NCI-H146 treated with DMSO at 0.1 percent for 48 hours (cell line): ENCODE measurements around the gene DCDC2B.
"Not testable (repeated sequence)": the region's sequence is repeated elsewhere in the genome, so short reads cannot be mapped to it uniquely, and the experiment has no call there.

Experiments
- DNase-seq: peaks from one replicate; lab custom pipeline; 2025; ENCODE audit not compliant: unreplicated experiment; lab: John Stamatoyannopoulos, UW

DCDC2B gene

DNA sequence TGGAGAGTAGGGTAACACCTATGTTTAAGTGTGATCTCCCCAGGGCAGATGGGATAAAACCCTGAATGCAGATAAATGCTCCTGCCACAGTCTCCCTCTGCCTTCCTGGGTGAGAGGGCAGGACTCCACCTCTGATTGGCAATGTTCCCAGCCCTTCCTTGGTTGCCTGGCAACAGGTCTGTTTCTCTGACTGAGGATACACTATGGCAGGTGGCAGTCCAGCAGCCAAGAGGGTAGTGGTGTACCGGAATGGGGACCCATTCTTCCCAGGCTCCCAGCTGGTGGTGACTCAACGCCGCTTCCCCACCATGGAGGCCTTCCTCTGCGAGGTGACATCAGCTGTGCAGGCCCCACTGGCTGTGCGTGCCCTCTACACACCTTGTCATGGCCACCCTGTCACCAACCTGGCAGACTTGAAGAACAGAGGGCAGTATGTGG, at the start of gene DCDC2B:
Gene DCDC2B, plus strand, starts transcription at position 199 of the 438 bp plus-strand sequence. Its CDS starts 5 bp downstream, at position 204.
- DNase-seq, result peak; percentile 27

GRCh38 chr1:32159189-32159588, 49.7 kb upstream of the DCDC2B start:
- no peak for DNase-seq

DNA sequence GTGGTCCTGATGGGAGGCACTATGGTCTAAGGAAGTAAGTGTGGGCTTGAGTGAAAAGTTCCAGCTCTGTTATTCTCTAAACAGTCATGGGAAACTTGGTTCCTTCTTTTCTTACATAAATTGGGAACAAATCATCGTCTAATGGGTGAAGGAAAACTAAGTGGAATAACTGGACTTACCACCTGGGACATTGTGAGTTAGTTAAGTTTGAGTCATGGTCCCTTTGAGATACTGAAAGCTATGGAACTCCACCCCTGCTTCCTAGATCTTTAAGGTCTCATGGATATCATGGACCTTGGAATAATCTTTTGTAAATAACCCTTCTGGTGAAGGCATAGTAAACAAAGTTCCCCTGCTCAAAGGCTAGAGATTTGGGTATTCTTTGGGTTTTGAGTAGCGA, 45.5 kb upstream of the DCDC2B start:
- DNase-seq, result no peak

DNA sequence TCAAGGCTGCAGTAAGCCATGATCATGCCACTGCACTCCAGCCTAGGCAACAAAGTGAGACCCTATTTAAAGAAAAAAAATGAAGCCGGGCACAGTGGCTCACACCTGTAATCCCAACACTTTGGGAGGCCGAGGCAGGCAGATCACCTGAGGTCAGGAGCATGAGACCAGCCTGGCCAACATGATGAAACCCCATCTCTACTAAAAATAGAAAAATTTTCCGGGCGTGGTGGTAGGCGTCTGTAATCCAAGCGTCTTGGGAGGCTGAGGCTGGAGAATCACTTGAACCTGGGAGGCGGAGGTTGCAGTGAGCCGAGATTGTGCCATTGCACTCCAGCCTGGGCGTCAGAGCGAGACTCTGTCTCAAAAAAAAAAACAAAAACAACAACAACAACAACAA, 43.3 kb upstream of the DCDC2B start:
- DNase-seq, result not testable (repeated sequence)

DNA sequence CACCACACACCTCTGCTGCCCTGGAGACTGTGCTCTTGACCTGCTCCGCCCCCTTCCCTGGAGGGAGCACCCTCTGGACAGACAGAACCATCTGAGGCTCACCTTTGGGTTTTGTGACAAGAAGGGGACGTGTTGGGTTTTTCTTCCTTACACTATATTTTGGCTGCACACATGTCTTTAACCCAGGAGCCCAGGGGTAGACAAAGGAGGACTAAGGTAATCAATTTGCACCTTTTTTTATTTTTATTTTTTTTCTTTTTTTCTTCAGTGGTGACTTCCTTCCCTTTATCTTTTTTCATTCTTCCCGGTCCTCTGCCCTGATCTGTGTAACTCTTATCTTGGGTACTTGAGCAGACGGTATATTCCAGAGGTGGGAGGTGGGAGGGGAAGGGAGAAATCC, 37.9 kb upstream of the DCDC2B start:
- DNase-seq, result no peak

- no peak for DNase-seq
Measured at GRCh38 chr1:32172621-32173245, 36.2 kb upstream of the DCDC2B start.

DNA sequence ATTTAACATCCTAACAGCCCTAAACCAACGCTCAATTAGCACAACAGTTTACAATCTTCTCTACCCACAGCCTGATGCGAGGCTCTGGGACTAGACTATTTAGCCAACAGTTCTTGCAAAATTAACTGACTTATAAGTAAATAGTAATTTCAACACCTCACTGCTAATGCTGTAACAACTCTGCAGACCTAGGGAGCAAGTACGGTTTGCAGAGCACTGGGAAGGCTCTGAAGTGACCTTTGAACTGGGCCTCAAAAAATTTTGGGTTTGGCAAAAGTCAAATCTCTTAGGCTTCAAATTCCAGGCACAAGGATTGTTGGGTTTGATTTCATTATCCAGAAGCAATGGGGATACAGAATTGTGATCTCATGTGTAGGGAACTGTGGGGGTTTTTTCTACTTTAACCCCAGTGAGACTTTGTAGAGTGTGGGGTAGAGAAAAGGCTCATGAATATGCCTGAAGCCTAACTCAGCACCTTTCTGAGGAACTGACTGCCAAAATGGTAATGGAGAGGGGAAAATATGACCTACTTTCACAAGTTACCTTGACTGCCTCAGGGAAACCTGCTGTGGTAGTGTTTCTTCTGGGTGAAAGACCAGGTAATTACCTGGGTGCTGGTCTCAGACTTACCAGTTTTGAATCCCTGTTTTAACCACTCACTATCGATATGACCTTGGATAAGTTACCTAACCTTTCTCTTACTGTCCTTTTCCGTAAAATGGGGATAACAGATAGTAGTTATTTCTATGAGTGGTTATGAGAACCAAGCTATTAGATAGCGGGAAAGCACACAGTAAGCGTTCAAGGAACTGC, 30.3 kb upstream of the DCDC2B start:
- DNase-seq, result no peak

DNA sequence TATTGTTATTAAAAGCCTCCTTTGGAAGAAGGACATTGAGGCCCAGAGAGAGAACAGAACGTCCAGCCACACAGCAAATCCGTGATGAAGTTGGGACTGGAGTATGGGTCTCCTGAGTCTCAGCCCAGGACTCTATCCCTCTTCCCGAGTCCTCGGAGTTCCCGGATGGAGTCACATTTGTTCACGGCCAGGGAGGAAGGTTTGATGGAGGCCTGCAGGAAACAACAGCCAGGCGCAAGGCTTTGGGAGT, 29.8 kb upstream of the DCDC2B start:
- DNase-seq, result no peak

GRCh38 chr1:32179443-32180185, 29.3 kb upstream of the DCDC2B start, which contains the start of gene TXLNA:
TXLNA (plus strand) TSS chr1:32179675; CDS start chr1:32180346, 671 bp downstream.
- peak; percentile 80 for DNase-seq

DNA sequence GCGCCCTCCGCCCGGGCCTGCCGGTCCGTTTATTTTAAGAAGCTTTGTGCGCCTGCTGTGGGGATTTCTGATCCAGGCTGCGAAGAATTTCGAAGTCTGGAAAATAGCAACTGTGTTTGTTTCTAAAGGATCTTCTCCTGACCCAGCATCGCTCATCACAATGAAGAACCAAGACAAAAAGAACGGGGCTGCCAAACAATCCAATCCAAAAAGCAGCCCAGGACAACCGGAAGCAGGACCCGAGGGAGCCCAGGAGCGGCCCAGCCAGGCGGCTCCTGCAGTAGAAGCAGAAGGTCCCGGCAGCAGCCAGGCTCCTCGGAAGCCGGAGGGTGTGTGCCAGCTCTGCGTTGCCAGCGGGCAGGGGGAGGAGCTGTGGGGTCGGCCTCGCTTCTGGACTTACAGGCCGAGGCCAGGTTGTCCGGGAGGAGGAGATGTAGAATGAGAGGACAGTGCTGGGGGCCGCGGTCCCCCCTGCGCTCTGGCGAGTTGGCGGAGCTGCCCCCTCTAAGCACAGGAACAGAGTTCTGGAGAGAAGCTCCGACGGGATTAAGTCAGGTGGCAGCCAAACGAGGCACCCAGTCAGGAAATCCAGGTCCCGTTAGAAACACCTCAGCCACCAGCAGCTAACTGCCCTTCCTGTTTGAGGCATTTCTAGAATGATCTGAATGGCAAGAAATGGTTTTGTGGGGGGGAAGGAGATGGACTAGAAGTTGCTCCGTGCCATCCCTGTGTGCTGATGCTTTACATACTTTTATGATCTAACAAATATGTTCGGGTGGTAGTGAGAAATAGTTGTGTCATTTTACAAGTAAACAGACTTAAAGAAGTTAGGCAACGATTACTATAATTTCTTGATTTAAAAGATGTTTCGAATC, 28.5 kb upstream of the DCDC2B start:
- DNase-seq, result no peak

GRCh38 chr1:32181065-32181464, 27.8 kb upstream of the DCDC2B start:
- DNase-seq, result no peak

DNA sequence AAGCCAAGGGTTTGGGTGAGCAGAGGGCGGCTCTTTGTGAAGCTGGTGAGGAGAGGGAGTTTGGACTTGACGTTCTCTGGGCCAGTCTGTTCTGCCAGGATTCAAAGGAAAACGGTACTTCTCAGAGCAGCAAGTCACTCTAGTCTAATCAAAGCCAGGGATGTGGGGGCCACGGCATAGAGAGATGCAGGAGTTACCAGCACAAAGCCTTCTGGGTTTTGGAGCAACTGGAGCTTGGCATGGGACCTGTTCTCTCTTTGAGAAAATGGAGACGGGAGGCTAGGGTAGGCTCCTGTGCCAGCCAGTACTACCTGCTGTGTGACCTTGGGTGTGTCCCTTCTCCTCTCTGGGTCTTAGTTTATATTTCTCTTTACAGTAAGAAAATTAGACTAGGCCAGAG, 27.3 kb upstream of the DCDC2B start:
- DNase-seq, result no peak

GRCh38 chr1:32182060-32182459, 26.8 kb upstream of the DCDC2B start:
- DNase-seq, result no peak

DNA sequence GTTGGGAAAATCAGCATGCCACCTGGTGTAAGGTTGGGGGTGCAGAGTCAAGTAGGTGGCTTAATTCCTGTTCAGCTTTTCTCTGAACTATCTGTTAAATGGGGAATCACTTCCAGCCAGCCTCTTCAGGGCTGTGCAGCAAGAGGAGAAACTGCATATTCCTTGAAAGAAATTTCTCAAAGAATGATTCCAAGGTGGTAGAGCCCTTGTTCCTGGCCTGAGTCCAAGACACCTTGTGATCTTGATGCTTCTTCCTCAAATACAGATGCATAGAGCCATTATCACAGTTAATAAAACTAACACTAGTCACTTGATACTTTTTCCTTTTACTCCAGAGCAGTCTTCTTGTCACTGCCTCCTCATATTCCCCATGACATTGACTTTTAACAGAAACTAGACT, 24.2 kb upstream of the DCDC2B start:
- no peak for DNase-seq

DNA sequence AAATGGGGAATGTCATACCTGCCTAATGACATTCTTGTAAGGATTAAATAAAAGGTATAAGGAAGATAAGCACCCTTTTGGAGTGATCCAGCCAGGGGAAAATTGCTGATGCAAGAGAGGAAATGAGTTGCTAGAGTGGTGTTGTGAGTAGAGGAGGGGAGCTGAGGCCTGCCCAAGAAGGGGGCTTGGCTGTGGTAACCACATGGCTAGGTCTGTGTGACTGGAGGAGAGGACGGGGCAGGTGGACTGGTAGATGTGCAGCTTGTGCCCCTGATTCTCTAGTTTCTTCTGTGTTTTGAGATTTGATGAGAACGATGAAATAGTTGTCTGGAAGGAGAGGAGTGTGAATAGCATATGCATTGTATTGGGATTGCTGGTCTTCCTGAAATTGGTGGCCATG, 22.8 kb upstream of the DCDC2B start:
- DNase-seq, result no peak

GRCh38 chr1:32186491-32186890, 22.4 kb upstream of the DCDC2B start:
- DNase-seq, result no peak

DNA sequence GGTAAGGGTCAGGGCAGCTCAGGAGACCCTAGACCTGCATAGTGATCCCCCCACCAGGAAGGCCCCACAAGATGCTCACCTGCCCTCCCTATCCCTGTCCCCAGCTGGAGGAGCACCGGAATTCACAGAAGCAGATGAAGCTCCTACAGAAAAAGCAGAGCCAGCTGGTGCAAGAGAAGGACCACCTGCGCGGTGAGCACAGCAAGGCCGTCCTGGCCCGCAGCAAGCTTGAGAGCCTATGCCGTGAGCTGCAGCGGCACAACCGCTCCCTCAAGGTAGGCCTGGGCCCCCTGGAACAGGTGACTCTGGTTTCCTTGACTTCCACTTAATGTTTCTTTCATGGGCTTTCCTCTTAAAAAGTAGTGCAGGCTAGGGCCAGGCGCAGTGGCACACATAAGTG, 21.0 kb upstream of the DCDC2B start:
- no peak for DNase-seq

DNA sequence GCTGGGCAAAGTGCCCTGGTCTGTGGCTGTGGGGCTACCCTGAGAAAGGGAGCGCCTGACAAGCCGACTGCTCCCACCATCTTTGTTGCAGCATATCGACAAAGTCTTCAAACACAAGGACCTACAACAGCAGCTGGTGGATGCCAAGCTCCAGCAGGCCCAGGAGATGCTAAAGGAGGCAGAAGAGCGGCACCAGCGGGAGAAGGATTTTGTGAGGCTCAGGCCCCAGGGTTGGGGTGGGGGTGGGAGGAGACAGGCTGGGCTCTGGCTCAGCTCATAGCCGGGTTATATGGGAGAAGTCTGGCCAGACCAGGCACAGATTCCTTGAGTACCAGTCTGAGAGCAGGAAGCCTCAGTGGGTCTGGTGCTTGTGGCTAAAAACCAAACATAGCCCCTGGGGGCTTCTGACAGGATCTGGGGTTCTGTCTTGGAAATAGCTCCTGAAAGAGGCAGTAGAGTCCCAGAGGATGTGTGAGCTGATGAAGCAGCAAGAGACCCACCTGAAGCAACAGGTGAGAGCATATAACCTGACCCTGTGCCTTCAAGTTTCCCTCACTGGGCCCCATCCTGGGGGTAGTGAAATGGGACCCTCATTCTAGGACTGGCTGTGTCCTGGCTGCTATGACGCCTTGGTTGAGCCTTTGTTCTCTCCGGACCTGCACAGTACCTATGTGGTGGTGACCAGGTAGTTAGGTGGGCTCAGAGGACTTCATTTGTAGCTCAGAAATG, 16.5 kb upstream of the DCDC2B start:
- DNase-seq, result no peak

DNA sequence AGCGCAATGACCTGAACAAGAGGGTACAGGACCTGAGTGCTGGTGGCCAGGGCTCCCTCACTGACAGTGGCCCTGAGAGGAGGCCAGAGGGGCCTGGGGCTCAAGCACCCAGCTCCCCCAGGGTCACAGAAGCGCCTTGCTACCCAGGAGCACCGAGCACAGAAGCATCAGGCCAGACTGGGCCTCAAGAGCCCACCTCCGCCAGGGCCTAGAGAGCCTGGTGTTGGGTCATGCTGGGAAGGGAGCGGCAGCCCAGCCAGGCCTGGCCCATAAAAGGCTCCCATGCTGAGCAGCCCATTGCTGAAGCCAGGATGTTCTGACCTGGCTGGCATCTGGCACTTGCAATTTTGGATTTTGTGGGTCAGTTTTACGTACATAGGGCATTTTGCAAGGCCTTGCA, 13.9 kb upstream of the DCDC2B start:
- DNase-seq, result no peak

- no peak for DNase-seq
Measured at GRCh38 chr1:32195531-32195930, 13.4 kb upstream of the DCDC2B start.
